ENCODE measurements around the gene RPL13A.
"Not testable (repeated sequence)": the region's sequence is repeated elsewhere in the genome, so short reads cannot be mapped to it uniquely, and the experiment has no call there.

RPL13A gene

GRCh38 chr19:49487277-49488045 is at the start of gene RPL13A:
RPL13A (plus strand) TSS chr19:49487608; CDS start chr19:49487630, 22 bp downstream.
- Mint-ChIP-seq H3K4me3 (peak within 1 kb of the TSS; percentile 89), H3K27ac (peak within 1 kb of the TSS; percentile 95), H3K27me3 (no peaks in the 10 kb centered on the region), H3K9me3 (no peaks in the 10 kb centered on the region), H3K36me3 (ENCODE audit: low read depth) (peaks cover 53% of the 10 kb centered on the region), H3K4me1 (ENCODE audit: low read depth) (peaks cover 19% of the 10 kb centered on the region)
- intact Hi-C loops (cut with micrococcal nuclease): loop anchor here (1.0 kb wide), 2 partner anchors 9 to 34 kb away; partner anchors contain the start of genes ALDH16A1 and RPS11

GRCh38 chr19:49438261-49438660 is 49.1 kb upstream of the RPL13A start:
- no peaks in the 10 kb centered on the region for H3K36me3 Mint-ChIP-seq (ENCODE audit: low read depth)
- H3K9me3 Mint-ChIP-seq: no peaks in the 10 kb centered on the region
- peaks cover 31% of the 10 kb centered on the region for H3K4me1 Mint-ChIP-seq (ENCODE audit: low read depth)
- intact Hi-C loops (cut with micrococcal nuclease): no loop called here
- no peak overlapping the region for H3K27ac Mint-ChIP-seq
- no peak overlapping the region for H3K4me3 Mint-ChIP-seq
- H3K27me3 Mint-ChIP-seq: peaks cover 93% of the 10 kb centered on the region

GRCh38 chr19:49439836-49440235 is 47.6 kb upstream of the RPL13A start:
- Mint-ChIP-seq H3K27me3 (peaks cover 77% of the 10 kb centered on the region), H3K9me3 (no peaks in the 10 kb centered on the region), H3K4me3 (no peak overlapping the region), H3K4me1 (ENCODE audit: low read depth) (peaks cover 37% of the 10 kb centered on the region), H3K36me3 (ENCODE audit: low read depth) (no peaks in the 10 kb centered on the region), H3K27ac (no peak overlapping the region)
- intact Hi-C loops (cut with micrococcal nuclease): no loop called here

DNA sequence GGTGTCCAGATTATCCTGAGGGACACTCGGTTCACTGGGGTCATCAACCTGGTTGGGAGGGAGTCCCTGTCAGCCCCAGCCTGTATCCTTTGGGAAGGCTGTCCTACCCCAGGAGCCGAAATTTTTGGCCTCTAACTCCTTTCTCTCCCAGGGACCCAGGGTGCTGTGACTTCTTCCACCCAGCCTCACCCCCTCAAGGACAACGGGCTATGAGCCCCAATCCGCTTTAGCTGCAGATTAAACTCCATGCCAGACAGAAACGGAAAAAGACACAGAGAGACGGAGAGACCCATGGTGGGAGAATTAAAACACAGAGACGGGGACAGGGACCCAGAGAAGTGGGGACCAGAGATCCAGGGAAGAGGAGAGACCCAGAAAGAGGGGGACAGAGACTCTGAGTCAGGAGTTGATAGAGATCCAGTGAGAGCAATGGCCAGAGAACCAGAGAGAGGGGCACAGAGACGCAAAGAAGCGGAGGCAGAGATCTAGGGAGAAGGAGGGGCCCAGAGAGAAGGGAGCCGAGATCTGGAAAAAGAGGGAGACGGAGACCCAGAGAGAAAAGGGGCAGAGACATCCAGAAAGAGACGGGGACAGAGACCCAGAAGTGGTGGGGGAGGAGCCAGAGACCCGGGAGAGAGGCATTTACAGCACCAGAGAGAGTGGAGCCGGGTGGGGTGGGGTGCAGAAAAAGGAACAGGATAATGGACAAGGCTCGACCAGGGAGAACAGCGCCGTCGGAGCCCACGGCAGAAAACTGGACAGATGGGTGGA is 46.8 kb upstream of the RPL13A start:
- Mint-ChIP-seq H3K27me3 (peaks cover 69% of the 10 kb centered on the region), H3K4me1 (ENCODE audit: low read depth) (peaks cover 45% of the 10 kb centered on the region), H3K4me3 (peak overlapping the region; percentile 44), H3K27ac (no peak overlapping the region), H3K9me3 (no peaks in the 10 kb centered on the region), H3K36me3 (ENCODE audit: low read depth) (peaks cover under 1% of the 10 kb centered on the region)
- intact Hi-C loops (cut with micrococcal nuclease): no loop called here

GRCh38 chr19:49441210-49441959 is 46.0 kb upstream of the RPL13A start, which contains the start of gene SLC17A7:
SLC17A7 (minus strand) TSS chr19:49441527; CDS start chr19:49441379, 148 bp downstream.
- peaks cover 62% of the 10 kb centered on the region for H3K27me3 Mint-ChIP-seq
- H3K4me1 Mint-ChIP-seq (ENCODE audit: low read depth): peaks cover 48% of the 10 kb centered on the region
- H3K27ac Mint-ChIP-seq: peak within 1 kb of the TSS; percentile 60
- no peaks in the 10 kb centered on the region for H3K9me3 Mint-ChIP-seq
- H3K36me3 Mint-ChIP-seq (ENCODE audit: low read depth): peaks cover 8% of the 10 kb centered on the region
- H3K4me3 Mint-ChIP-seq: peak within 1 kb of the TSS; percentile 74
- intact Hi-C loops (cut with micrococcal nuclease): no loop called here

- Mint-ChIP-seq H3K4me3 (peak overlapping the region; percentile 74), H3K9me3 (no peaks in the 10 kb centered on the region), H3K36me3 (ENCODE audit: low read depth) (peaks cover 14% of the 10 kb centered on the region), H3K27ac (peak overlapping the region; percentile 60), H3K27me3 (peaks cover 56% of the 10 kb centered on the region), H3K4me1 (ENCODE audit: low read depth) (peaks cover 52% of the 10 kb centered on the region)
- intact Hi-C loops (cut with micrococcal nuclease): no loop called here
Observed at GRCh38 chr19:49441960-49442350, 45.5 kb upstream of the RPL13A start.

GRCh38 chr19:49442354-49442753 is 45.1 kb upstream of the RPL13A start:
- H3K9me3 Mint-ChIP-seq: no peaks in the 10 kb centered on the region
- intact Hi-C loops (cut with micrococcal nuclease): no loop called here
- peaks cover 56% of the 10 kb centered on the region for H3K4me1 Mint-ChIP-seq (ENCODE audit: low read depth)
- peak overlapping the region; percentile 60 for H3K27ac Mint-ChIP-seq
- peak overlapping the region; percentile 74 for H3K4me3 Mint-ChIP-seq
- peaks cover 18% of the 10 kb centered on the region for H3K36me3 Mint-ChIP-seq (ENCODE audit: low read depth)
- H3K27me3 Mint-ChIP-seq: peaks cover 52% of the 10 kb centered on the region

DNA sequence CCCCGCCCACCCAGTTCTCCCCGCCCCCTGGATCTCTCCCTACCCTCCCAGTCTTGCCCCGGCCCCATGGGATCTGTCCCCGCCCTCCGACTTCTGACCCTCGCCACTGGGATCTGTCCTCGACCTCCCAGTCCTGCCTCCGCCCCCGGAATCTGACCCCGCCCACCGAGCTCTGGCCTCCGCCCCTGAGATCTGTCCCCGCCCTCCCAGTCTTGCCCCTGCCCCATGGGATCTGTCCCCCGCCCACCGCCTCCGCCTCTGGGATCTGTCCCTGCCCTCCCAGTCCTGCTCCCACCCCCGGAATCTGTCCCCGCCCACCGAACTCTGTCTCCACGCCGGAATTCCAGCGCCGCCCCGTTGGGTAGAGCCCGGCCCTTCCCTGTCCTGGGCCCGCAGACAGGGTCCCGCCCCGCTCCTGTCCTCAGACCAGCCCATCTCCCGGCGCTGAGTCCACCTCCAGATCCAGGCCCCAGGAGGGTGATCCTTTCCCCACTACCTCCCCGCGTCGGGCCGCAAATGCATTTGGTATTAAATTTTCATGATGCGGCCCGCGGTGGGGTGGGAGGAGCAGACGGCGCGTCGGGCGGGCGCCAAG is 44.5 kb upstream of the RPL13A start:
- Mint-ChIP-seq H3K36me3 (ENCODE audit: low read depth) (peaks cover 23% of the 10 kb centered on the region), H3K4me1 (ENCODE audit: low read depth) (peaks cover 61% of the 10 kb centered on the region), H3K4me3 (peak overlapping the region; percentile 74), H3K9me3 (no peaks in the 10 kb centered on the region), H3K27me3 (peaks cover 47% of the 10 kb centered on the region), H3K27ac (peak overlapping the region; percentile 60)
- intact Hi-C loops (cut with micrococcal nuclease): loop anchor here (1.0 kb wide), 2 partner anchors 8 to 51 kb away; partner anchors contain the start of gene PIH1D1

DNA sequence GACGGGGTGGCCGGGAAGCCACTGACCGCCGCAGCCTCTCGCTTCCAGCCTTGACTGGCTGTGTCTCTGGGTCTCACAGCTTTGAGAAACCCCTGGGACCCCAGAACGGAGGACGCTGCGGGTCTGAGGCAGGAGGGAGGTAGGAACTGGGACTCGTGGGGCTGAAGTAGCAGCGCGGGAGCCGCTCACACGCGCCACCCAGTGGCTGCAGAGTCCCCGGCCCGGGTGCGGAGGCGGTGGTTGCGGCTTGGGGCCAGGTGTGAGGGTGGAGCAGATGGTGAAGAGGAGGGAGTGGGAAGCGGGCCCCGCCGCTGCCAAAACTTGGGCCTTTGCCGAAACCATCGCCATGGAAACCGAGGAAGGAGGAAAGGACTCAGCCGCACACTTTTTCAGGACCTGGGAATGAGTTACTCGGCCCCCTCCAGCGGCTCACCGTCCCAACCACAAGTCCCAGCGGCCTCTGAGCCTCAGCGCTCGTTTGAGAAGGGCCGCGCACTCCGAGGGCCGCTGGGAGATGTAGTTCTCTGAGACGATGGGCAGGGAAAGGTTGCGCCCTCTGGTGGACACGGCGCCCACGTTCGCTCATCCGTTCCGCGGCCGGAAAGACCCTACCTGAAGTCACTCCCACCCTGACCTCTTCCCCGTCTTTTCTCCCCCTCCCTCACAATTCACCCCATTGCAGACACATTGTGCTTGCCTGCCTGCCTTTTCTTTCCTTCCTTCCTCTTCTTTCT is 43.9 kb upstream of the RPL13A start:
- Mint-ChIP-seq H3K4me3 (peak overlapping the region; percentile 74), H3K4me1 (ENCODE audit: low read depth) (peaks cover 68% of the 10 kb centered on the region), H3K27me3 (peaks cover 40% of the 10 kb centered on the region), H3K27ac (peak overlapping the region; percentile 60), H3K36me3 (ENCODE audit: low read depth) (peaks cover 30% of the 10 kb centered on the region), H3K9me3 (no peaks in the 10 kb centered on the region)
- intact Hi-C loops (cut with micrococcal nuclease): loop anchor here (1.0 kb wide), 2 partner anchors 8 to 51 kb away; partner anchors contain the start of gene PIH1D1

DNA sequence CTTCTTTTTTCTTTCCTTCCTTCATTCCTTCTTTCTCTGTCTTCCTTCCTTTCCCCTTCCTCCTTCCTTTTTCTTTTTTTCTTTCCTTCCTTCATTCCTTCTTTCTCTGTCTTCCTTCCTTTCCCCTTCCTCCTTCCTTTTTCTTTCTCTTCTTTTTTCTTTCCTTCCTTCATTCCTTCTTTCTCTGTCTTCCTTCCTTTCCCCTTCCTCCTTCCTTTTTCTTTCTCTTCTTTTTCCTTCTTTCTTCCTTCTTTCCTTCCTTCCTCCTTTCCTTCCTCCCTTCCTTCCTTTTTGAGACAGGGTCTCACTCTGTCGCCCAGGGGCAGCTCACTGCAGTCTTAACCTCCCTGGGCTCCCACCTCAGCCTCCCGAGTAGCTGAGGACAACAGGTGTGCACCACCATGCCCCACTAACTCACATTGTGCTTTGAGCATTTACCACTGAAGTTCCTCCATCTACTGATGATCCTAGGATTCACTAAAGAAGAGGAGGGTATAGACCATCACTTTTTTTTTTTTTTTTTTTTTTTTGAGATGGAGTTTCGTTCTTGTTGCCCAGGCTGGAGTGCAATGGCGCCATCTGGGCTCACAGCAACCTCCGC is 43.2 kb upstream of the RPL13A start:
- H3K9me3 Mint-ChIP-seq; intact Hi-C loops (cut with micrococcal nuclease): not testable (repeated sequence)
- peaks cover 36% of the 10 kb centered on the region for H3K36me3 Mint-ChIP-seq (ENCODE audit: low read depth)
- H3K4me3 Mint-ChIP-seq: peak overlapping the region; percentile 74
- peak overlapping the region; percentile 60 for H3K27ac Mint-ChIP-seq
- H3K27me3 Mint-ChIP-seq: peaks cover 33% of the 10 kb centered on the region
- peaks cover 75% of the 10 kb centered on the region for H3K4me1 Mint-ChIP-seq (ENCODE audit: low read depth)

GRCh38 chr19:49445997-49446396 is 41.4 kb upstream of the RPL13A start:
- Mint-ChIP-seq H3K27me3 (peaks cover 15% of the 10 kb centered on the region), H3K36me3 (ENCODE audit: low read depth) (peaks cover 54% of the 10 kb centered on the region), H3K4me1 (ENCODE audit: low read depth) (peaks cover 87% of the 10 kb centered on the region), H3K4me3 (no peak overlapping the region), H3K27ac (peak overlapping the region; percentile 74), H3K9me3 (no peaks in the 10 kb centered on the region)
- intact Hi-C loops (cut with micrococcal nuclease): no loop called here

GRCh38 chr19:49447485-49448431 is 39.6 kb upstream of the RPL13A start:
- H3K9me3 Mint-ChIP-seq: no peaks in the 10 kb centered on the region
- H3K36me3 Mint-ChIP-seq (ENCODE audit: low read depth): peaks cover 61% of the 10 kb centered on the region
- peaks cover 76% of the 10 kb centered on the region for H3K4me1 Mint-ChIP-seq (ENCODE audit: low read depth)
- intact Hi-C loops (cut with micrococcal nuclease): no loop called here
- peak overlapping the region; percentile 50 for H3K27ac Mint-ChIP-seq
- peaks cover under 1% of the 10 kb centered on the region for H3K27me3 Mint-ChIP-seq
- H3K4me3 Mint-ChIP-seq: no peak overlapping the region
